Hindlimb muscle (tissue), 1 donor: ENCODE data around the gene ZGPAT. TPM values are rescaled to one million over a fixed set of nuclear protein-coding genes. Genes with fewer than 3 reads are reported as not detected.

ENCODE experiments used
- DNase-seq: peaks from one replicate; pipeline ENCODE4 v3.0.0-alpha.2; 2013
- polyA plus RNA-seq: library from polyadenylated mRNA; unstranded; fragments of 120-200 nt; gene quantifications from one replicate; pipeline ENCODE4 v1.2.1, GENCODE V29; 2013; ENCODE audit not compliant: insufficient read length

The ZGPAT gene
- polyA plus RNA-seq, 1 donor: 17.1 TPM

GRCh38 chr20:63692436-63693082 lies 15.3 kb upstream of the ZGPAT start:
- DNase-seq: no peak

- DNase-seq: no peak
These were observed 14.6 kb upstream of the ZGPAT start for GRCh38 chr20:63693083-63693732.

GRCh38 chr20:63693733-63694583 lies 13.9 kb upstream of the ZGPAT start:
- DNase-seq: no peak

GRCh38 chr20:63694584-63695423 lies 13.0 kb upstream of the ZGPAT start:
- no peak for DNase-seq

GRCh38 chr20:63695424-63696305 lies 12.2 kb upstream of the ZGPAT start:
- no peak for DNase-seq

- no peak for DNase-seq
These were observed 11.6 kb upstream of the ZGPAT start for GRCh38 chr20:63696306-63696627.

GRCh38 chr20:63696628-63697356 lies 11.0 kb upstream of the ZGPAT start, which contains the start of gene TNFRSF6B:
TNFRSF6B (plus strand) TSS chr20:63696652; CDS start chr20:63696768, 116 bp downstream.
- no peak for DNase-seq

- DNase-seq: no peak
These were observed 10.4 kb upstream of the ZGPAT start for GRCh38 chr20:63697357-63697867.

GRCh38 chr20:63697868-63698545 lies 9.8 kb upstream of the ZGPAT start:
- DNase-seq: no peak

- no peak for DNase-seq
These were observed 8.9 kb upstream of the ZGPAT start for GRCh38 chr20:63698739-63699465.

GRCh38 chr20:63699466-63700198 lies 8.2 kb upstream of the ZGPAT start:
- no peak for DNase-seq

- no peak for DNase-seq
These were observed 7.4 kb upstream of the ZGPAT start for GRCh38 chr20:63700199-63701050.

GRCh38 chr20:63701051-63701328 lies 6.8 kb upstream of the ZGPAT start:
- no peak for DNase-seq

- DNase-seq: no peak
These were observed 6.4 kb upstream of the ZGPAT start for GRCh38 chr20:63701329-63702035.

- DNase-seq: no peak
These were observed 5.7 kb upstream of the ZGPAT start for GRCh38 chr20:63702036-63702665.

GRCh38 chr20:63702751-63703470 lies 4.9 kb upstream of the ZGPAT start:
- no peak for DNase-seq
